Measurements from ENCODE around the gene NLGN4X. TPM values are rescaled to one million over a fixed set of nuclear protein-coding genes. Genes with fewer than 3 reads are reported as not detected.
A peak's percentile ranks its signal among the peaks of the same experiment; 100 is the strongest.

Gene NLGN4X
- total RNA-seq, 2 experiments from 2014 or later, result 0.08 to 0.11 TPM

GRCh38 chrX:6026429-6026828, 202.2 kb downstream of the NLGN4X start:
- Histone ChIP-seq H3K27me3 (ENCODE audit: control insufficient read depth in 1 of 2, insufficient read depth in 2 of 2, low read length in 2 of 2) (no peaks in the 10 kb centered on the region), H3K9me3 (ENCODE audit: control insufficient read depth in 1 of 2, insufficient read depth in 1 of 2, low read length in 2 of 2) (no peaks in the 10 kb centered on the region), H3K4me3 (ENCODE audit: low read length) (no peak overlapping the region), H3K36me3 (ENCODE audit: insufficient read depth, low read length) (no peaks in the 10 kb centered on the region), H3K4me1 (ENCODE audit: insufficient read depth, low read length) (no peaks in the 10 kb centered on the region), H3K27ac (ENCODE audit: low read depth in 1 of 2, low read length in 2 of 2) (no peak overlapping the region)
- H3K4me1 Mint-ChIP-seq (ENCODE audit: low read depth), result peaks cover 7% of the 10 kb centered on the region
- ATAC-seq (ENCODE audit: poor library complexity) (no peak), DNase-seq (no peak)
- CTCF ChIA-PET, result no interaction called here
- intact Hi-C loops (cut with DNase I, micrococcal nuclease), result no loop called here
- no peaks in the 10 kb centered on the region for H3K36me3 Mint-ChIP-seq (ENCODE audit: low read depth)
- H3K4me3 Mint-ChIP-seq, result no peak overlapping the region
- H3K27ac Mint-ChIP-seq, result no peak overlapping the region
- H3K27me3 Mint-ChIP-seq, result no peaks in the 10 kb centered on the region
- no peak for TF ChIP-seq CTCF (IDR thresholded peaks at IDR 0.05)
- POLR2A ChIA-PET, result no interaction called here
- H3K9me3 Mint-ChIP-seq, result no peaks in the 10 kb centered on the region

GRCh38 chrX:6024204-6024603, 204.5 kb downstream of the NLGN4X start:
- ChIA-PET POLR2A (no interaction called here), CTCF (no interaction called here)
- no peaks in the 10 kb centered on the region for H3K9me3 Mint-ChIP-seq
- no peaks in the 10 kb centered on the region for H3K36me3 Mint-ChIP-seq (ENCODE audit: low read depth)
- no peaks in the 10 kb centered on the region for H3K27me3 Mint-ChIP-seq
- Histone ChIP-seq H3K4me1 (ENCODE audit: insufficient read depth, low read length) (no peaks in the 10 kb centered on the region), H3K36me3 (ENCODE audit: insufficient read depth, low read length) (no peaks in the 10 kb centered on the region), H3K9me3 (ENCODE audit: control insufficient read depth in 1 of 2, insufficient read depth in 1 of 2, low read length in 2 of 2) (no peaks in the 10 kb centered on the region), H3K27me3 (ENCODE audit: control insufficient read depth in 1 of 2, insufficient read depth in 2 of 2, low read length in 2 of 2) (no peaks in the 10 kb centered on the region), H3K27ac (ENCODE audit: low read depth in 1 of 2, low read length in 2 of 2) (no peak overlapping the region), H3K4me3 (ENCODE audit: low read length) (no peak overlapping the region)
- no peak overlapping the region for H3K27ac Mint-ChIP-seq
- H3K4me3 Mint-ChIP-seq, result no peak overlapping the region
- TF ChIP-seq CTCF (IDR thresholded peaks at IDR 0.05), result no peak
- ATAC-seq (ENCODE audit: poor library complexity) (no peak), DNase-seq (no peak)
- intact Hi-C loops (cut with DNase I, micrococcal nuclease), result loop anchor here (5.0 kb wide), 3 partner anchors 1063 to 1918 kb away; no protein-coding TSS in a partner anchor
- peaks cover 10% of the 10 kb centered on the region for H3K4me1 Mint-ChIP-seq (ENCODE audit: low read depth)

GRCh38 chrX:6021316-6022091, 207.2 kb downstream of the NLGN4X start:
- Histone ChIP-seq H3K36me3 (ENCODE audit: insufficient read depth, low read length) (no peaks in the 10 kb centered on the region), H3K27ac (ENCODE audit: low read depth in 1 of 2, low read length in 2 of 2) (no peak overlapping the region), H3K27me3 (ENCODE audit: control insufficient read depth in 1 of 2, insufficient read depth in 2 of 2, low read length in 2 of 2) (no peaks in the 10 kb centered on the region), H3K4me1 (ENCODE audit: insufficient read depth, low read length) (no peaks in the 10 kb centered on the region), H3K4me3 (ENCODE audit: low read length) (no peak overlapping the region), H3K9me3 (ENCODE audit: control insufficient read depth in 1 of 2, insufficient read depth in 1 of 2, low read length in 2 of 2) (no peaks in the 10 kb centered on the region)
- Mint-ChIP-seq H3K9me3 (no peaks in the 10 kb centered on the region), H3K27ac (no peak overlapping the region), H3K27me3 (no peaks in the 10 kb centered on the region), H3K4me1 (ENCODE audit: low read depth) (peaks cover 10% of the 10 kb centered on the region), H3K36me3 (ENCODE audit: low read depth) (no peaks in the 10 kb centered on the region), H3K4me3 (no peak overlapping the region)
- DNase-seq (peak in 5 of 14 experiments; percentile 3 to 27 (median 9)), ATAC-seq (ENCODE audit: poor library complexity) (no peak)
- CTCF ChIA-PET, result no interaction called here
- TF ChIP-seq CTCF (IDR thresholded peaks at IDR 0.05), result peak; percentile 33
- POLR2A ChIA-PET, result no interaction called here
- intact Hi-C loops (cut with DNase I, micrococcal nuclease), result loop anchor here (5.0 kb wide), 3 partner anchors 1066 to 1921 kb away; no protein-coding TSS in a partner anchor
